WTC11 (cell line): ENCODE measurements around the gene MCCC2. TPM values are rescaled to one million over a fixed set of nuclear protein-coding genes. Genes with fewer than 3 reads are reported as not detected.
"Not testable (repeated sequence)": the region's sequence is repeated elsewhere in the genome, so short reads cannot be mapped to it uniquely, and the experiment has no call there.

Source experiments
- ATAC-seq: fragments of 200-7000 bp; cut with Tn5 transposase; 2 replicates; pipeline ENCODE4 v1.10.0; 2021; ENCODE audit warnings: mild to moderate bottlenecking, moderate library complexity
- CTCF ChIA-PET: fragments of 300-600 bp; sonication (Branson Sonifier 250); formaldehyde crosslinking; loops from one replicate; lab custom pipeline; 2021; ENCODE audit warnings: antibody characterized with exemption; lab: Charles Lee
- POLR2A ChIA-PET: fragments of 350-600 bp; sonication (Branson Sonifier 250); formaldehyde crosslinking; loops from one replicate; lab custom pipeline; 2021; ENCODE audit warnings: antibody characterized with exemption; lab: Charles Lee
- DNase-seq: peaks from one replicate; pipeline ENCODE4 v3.0.0; 2021; ENCODE audit warnings: low spot score
- H3K27ac Mint-ChIP-seq: 2 replicates; pipeline ENCODE4 v1.8.0; 2021; ENCODE audit warnings: mixed read lengths
- H3K27me3 Mint-ChIP-seq: 2 replicates; pipeline ENCODE4 v1.8.0; 2021; ENCODE audit warnings: low read depth, mild to moderate bottlenecking, moderate library complexity, mixed read lengths
- H3K36me3 Mint-ChIP-seq: 2 replicates; pipeline ENCODE4 v1.8.0; 2021; ENCODE audit warnings: mixed read lengths
- H3K4me1 Mint-ChIP-seq: 2 replicates; pipeline ENCODE4 v1.8.0; 2022; ENCODE audit warnings: mixed read lengths
- H3K4me3 Mint-ChIP-seq: 2 replicates; pipeline ENCODE4 v1.8.0; 2021; ENCODE audit warnings: mild to moderate bottlenecking, moderate library complexity, mixed read lengths
- H3K9me3 Mint-ChIP-seq: 2 replicates; pipeline ENCODE4 v1.8.0; 2021; ENCODE audit warnings: mixed read lengths
- FOXJ3 ChIP-seq: sonication (generic); formaldehyde crosslinking; IDR thresholded peaks from 2 replicates; pipeline ENCODE4 v1.9.0; 2021; ENCODE audit warnings: missing genetic modification reagents, mild to moderate bottlenecking, borderline replicate concordance
- FOXP1 ChIP-seq: sonication (generic); formaldehyde crosslinking; IDR thresholded peaks from 2 replicates; pipeline ENCODE4 v1.8.0; 2022; ENCODE audit warnings: missing genetic modification reagents, mild to moderate bottlenecking, moderate library complexity, borderline replicate concordance
- HMGA2 ChIP-seq: fragments of 250-450 bp; sonication (Bioruptor Pico); IDR thresholded peaks from 2 replicates; pipeline ENCODE4 v1.4.0; 2021; ENCODE audit warnings: mild to moderate bottlenecking, moderate library complexity
- JAZF1 ChIP-seq: fragments of 250-450 bp; sonication (Bioruptor Pico); IDR thresholded peaks from 2 replicates; pipeline ENCODE4 v1.9.0; 2021; ENCODE audit warnings: moderate library complexity, mild to moderate bottlenecking, inconsistent platforms
- MXD4 ChIP-seq: fragments of 250-450 bp; sonication (Bioruptor Pico); IDR thresholded peaks from 2 replicates; pipeline ENCODE4 v1.8.0; 2021; ENCODE audit warnings: mild to moderate bottlenecking, moderate library complexity, borderline replicate concordance
- NFYB ChIP-seq: sonication (generic); formaldehyde crosslinking; conservative IDR thresholded peaks from 2 replicates; pipeline ENCODE4 v1.8.0; 2022; ENCODE audit warnings: low read depth, missing genetic modification reagents
- PRRX2 ChIP-seq: fragments of 250-450 bp; sonication (Bioruptor Pico); IDR thresholded peaks from 2 replicates; pipeline ENCODE4 v1.8.0; 2021; ENCODE audit warnings: mild to moderate bottlenecking
- RELA ChIP-seq: sonication (generic); formaldehyde crosslinking; IDR thresholded peaks from 2 replicates; pipeline ENCODE4 v1.8.1; 2022; ENCODE audit warnings: missing genetic modification reagents, mild to moderate bottlenecking, borderline replicate concordance
- RORB ChIP-seq: fragments of 250-450 bp; sonication (Bioruptor Pico); IDR thresholded peaks from 2 replicates; pipeline ENCODE4 v1.9.0; 2021; ENCODE audit warnings: mild to moderate bottlenecking
- SP1 ChIP-seq: sonication (generic); formaldehyde crosslinking; conservative IDR thresholded peaks from 2 replicates; pipeline ENCODE4 v1.8.1; 2022; ENCODE audit warnings: missing genetic modification reagents
- ZNF219 ChIP-seq: sonication (generic); formaldehyde crosslinking; IDR thresholded peaks from 2 replicates; pipeline ENCODE4 v1.8.0; 2023; ENCODE audit warnings: missing genetic modification reagents, mild to moderate bottlenecking, borderline replicate concordance
- total RNA-seq: library from RNA; stranded (reverse); gene quantifications from 3 replicates; pipeline ENCODE4 v1.2.3, GENCODE V29; 2021
- TF ChIP-seq, protein P1 (sequence below): sonication (generic); formaldehyde crosslinking; IDR thresholded peaks from 2 replicates; pipeline ENCODE4 v1.8.1; 2023; ENCODE audit warnings: mild to moderate bottlenecking, missing genetic modification reagents
- TF ChIP-seq, protein P2 (sequence below): sonication (generic); formaldehyde crosslinking; IDR thresholded peaks from 2 replicates; pipeline ENCODE4 v1.8.0; 2022; ENCODE audit warnings: mild to moderate bottlenecking, missing genetic modification reagents
- TF ChIP-seq, protein P3 (sequence below): sonication (generic); formaldehyde crosslinking; conservative IDR thresholded peaks from 2 replicates; pipeline ENCODE4 v1.8.1; 2023; ENCODE audit warnings: mild to moderate bottlenecking, low read depth, missing genetic modification reagents, moderate library complexity
- TF ChIP-seq, protein P4 (sequence below): fragments of 250-450 bp; sonication (Bioruptor Pico); conservative IDR thresholded peaks from 2 replicates; pipeline ENCODE4 v1.9.0; 2021; ENCODE audit warnings: mild to moderate bottlenecking
- TF ChIP-seq, protein P5 (sequence below): sonication (generic); formaldehyde crosslinking; IDR thresholded peaks from 2 replicates; pipeline ENCODE4 v1.8.0; 2023; ENCODE audit warnings: mild to moderate bottlenecking, missing genetic modification reagents
- TF ChIP-seq, protein P6 (sequence below): fragments of 250-450 bp; sonication (Bioruptor Pico); IDR thresholded peaks from 2 replicates; pipeline ENCODE4 v1.9.0; 2021; ENCODE audit warnings: mild to moderate bottlenecking

MCCC2 gene
- total RNA-seq, 1 experiment from 2014 or later: 65.0 TPM

DNA sequence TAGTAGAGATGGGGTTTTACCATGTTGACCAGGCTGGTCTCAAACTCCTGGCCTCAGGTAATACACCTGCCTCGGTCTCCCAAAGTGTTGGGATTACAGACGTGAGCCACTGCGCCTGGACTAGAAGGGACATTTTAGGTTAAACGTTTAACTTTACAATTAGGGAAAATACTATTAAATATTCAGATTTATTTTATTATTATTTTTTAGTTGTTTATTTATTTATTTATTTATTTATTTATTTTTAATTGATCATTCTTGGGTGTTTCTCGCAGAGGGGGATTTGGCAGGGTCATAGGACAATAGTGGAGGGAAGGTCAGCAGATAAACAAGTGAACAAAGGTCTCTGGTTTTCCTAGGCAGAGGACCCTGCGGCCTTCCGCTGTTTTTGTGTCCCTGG is 36.3 kb upstream of the MCCC2 start:
- peaks cover 70% of the 10 kb centered on the region for H3K36me3 Mint-ChIP-seq
- not testable (repeated sequence) for H3K4me3 Mint-ChIP-seq, H3K4me1 Mint-ChIP-seq, DNase-seq, H3K27ac Mint-ChIP-seq
- TF ChIP-seq HMGA2: peak; percentile 91
- TF ChIP-seq, all 79 proteins: peak for 1; not testable (repeated sequence) for 78
- POLR2A ChIA-PET, ATAC-seq, H3K27me3 Mint-ChIP-seq, CTCF ChIA-PET, H3K9me3 Mint-ChIP-seq: not testable (repeated sequence)

DNA sequence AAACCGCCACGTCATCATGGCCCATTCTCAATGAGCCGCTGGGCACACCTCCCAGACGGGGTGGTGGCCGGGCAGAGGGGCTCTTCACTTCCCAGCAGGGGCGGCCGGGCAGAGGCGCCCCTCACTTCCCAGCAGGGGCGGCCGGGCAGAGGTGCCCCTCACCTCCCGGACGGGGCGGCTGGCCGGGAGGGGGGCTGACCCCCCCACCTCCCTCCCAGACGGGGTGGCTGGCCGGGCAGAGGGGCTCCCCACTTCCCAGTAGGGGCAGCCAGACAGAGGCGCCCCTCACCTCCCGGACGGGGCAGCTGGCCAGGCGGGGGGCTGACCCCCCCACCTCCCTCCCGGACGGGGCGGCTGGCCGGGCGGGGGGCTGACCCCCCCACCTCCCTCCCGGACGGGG is 35.6 kb upstream of the MCCC2 start:
- H3K27me3 Mint-ChIP-seq, POLR2A ChIA-PET, H3K27ac Mint-ChIP-seq, H3K4me1 Mint-ChIP-seq, ATAC-seq, DNase-seq, CTCF ChIA-PET, H3K9me3 Mint-ChIP-seq, H3K4me3 Mint-ChIP-seq: not testable (repeated sequence)
- H3K36me3 Mint-ChIP-seq: peaks cover 69% of the 10 kb centered on the region

DNA sequence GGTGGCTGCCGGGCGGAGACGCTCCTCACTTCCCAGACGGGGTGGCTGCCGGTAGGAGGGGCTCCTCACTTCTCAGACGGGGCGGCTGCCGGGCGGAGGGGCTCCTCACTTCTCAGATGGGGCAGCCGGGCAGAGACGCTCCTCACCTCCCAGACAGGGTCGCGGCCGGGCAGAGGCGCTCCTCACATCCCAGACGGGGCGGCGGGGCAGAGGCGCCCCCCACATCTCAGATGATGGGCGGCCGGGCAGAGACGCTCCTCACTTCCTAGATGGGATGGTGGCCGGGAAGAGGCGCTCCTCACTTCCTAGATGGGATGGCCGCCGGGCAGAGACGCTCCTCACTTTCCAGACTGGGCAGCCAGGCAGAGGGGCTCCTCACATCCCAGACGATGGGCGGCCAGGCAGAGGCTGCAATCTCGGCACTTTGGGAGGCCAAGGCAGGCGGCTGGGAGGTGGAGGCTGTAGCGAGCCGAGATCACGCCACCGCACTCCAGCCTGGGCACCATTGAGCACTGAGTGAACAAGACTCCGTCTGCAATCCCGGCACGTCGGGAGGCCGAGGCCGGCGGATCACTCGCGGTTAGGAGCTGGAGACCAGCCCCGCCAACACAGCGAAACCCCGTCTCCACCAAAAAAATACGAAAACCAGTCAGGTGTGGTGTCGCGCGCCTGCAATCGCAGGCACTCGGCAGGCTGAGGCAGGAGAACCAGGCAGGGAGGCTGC is 35.0 kb upstream of the MCCC2 start:
- CTCF ChIA-PET, H3K27me3 Mint-ChIP-seq, POLR2A ChIA-PET, DNase-seq, H3K27ac Mint-ChIP-seq, H3K4me3 Mint-ChIP-seq, ATAC-seq, H3K9me3 Mint-ChIP-seq, H3K4me1 Mint-ChIP-seq: not testable (repeated sequence)
- H3K36me3 Mint-ChIP-seq: peaks cover 70% of the 10 kb centered on the region

DNA sequence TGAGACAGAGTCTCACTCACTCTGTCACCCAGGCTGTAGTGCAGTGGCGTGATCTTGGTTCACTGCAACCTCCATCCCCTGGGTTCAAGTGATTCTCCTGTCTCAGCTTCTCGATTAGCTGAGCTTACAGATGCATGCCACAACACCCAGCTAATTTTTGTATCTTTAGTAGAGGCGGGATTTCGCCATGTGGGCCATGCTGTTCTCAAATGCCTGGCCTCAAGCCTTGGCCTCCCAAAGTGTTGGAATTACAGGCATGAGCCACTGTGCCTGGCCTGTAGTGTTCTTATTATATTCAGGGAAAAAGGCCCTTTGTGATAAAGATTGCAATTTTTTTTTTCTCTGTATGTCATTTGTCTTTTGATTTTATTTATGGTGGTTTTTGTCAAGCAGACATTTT is 24.0 kb upstream of the MCCC2 start:
- Mint-ChIP-seq H3K36me3 (peaks cover 36% of the 10 kb centered on the region), H3K27me3 (no peaks in the 10 kb centered on the region), H3K9me3 (no peaks in the 10 kb centered on the region), H3K4me3 (no peak overlapping the region), H3K27ac (no peak overlapping the region), H3K4me1 (no peaks in the 10 kb centered on the region)
- TF ChIP-seq, protein P1, sequence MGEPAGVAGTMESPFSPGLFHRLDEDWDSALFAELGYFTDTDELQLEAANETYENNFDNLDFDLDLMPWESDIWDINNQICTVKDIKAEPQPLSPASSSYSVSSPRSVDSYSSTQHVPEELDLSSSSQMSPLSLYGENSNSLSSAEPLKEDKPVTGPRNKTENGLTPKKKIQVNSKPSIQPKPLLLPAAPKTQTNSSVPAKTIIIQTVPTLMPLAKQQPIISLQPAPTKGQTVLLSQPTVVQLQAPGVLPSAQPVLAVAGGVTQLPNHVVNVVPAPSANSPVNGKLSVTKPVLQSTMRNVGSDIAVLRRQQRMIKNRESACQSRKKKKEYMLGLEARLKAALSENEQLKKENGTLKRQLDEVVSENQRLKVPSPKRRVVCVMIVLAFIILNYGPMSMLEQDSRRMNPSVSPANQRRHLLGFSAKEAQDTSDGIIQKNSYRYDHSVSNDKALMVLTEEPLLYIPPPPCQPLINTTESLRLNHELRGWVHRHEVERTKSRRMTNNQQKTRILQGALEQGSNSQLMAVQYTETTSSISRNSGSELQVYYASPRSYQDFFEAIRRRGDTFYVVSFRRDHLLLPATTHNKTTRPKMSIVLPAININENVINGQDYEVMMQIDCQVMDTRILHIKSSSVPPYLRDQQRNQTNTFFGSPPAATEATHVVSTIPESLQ (CRISPR knock-in tag): no peak
- no peak for TF ChIP-seq MXD4 (CRISPR knock-in tag)
- TF ChIP-seq, protein P2, sequence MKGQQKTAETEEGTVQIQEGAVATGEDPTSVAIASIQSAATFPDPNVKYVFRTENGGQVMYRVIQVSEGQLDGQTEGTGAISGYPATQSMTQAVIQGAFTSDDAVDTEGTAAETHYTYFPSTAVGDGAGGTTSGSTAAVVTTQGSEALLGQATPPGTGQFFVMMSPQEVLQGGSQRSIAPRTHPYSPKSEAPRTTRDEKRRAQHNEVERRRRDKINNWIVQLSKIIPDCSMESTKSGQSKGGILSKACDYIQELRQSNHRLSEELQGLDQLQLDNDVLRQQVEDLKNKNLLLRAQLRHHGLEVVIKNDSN: no peak
- no peak for TF ChIP-seq FOXP1 (CRISPR knock-in tag)
- TF ChIP-seq, protein P3, sequence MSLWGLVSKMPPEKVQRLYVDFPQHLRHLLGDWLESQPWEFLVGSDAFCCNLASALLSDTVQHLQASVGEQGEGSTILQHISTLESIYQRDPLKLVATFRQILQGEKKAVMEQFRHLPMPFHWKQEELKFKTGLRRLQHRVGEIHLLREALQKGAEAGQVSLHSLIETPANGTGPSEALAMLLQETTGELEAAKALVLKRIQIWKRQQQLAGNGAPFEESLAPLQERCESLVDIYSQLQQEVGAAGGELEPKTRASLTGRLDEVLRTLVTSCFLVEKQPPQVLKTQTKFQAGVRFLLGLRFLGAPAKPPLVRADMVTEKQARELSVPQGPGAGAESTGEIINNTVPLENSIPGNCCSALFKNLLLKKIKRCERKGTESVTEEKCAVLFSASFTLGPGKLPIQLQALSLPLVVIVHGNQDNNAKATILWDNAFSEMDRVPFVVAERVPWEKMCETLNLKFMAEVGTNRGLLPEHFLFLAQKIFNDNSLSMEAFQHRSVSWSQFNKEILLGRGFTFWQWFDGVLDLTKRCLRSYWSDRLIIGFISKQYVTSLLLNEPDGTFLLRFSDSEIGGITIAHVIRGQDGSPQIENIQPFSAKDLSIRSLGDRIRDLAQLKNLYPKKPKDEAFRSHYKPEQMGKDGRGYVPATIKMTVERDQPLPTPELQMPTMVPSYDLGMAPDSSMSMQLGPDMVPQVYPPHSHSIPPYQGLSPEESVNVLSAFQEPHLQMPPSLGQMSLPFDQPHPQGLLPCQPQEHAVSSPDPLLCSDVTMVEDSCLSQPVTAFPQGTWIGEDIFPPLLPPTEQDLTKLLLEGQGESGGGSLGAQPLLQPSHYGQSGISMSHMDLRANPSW: no peak
- TF ChIP-seq, protein P4, sequence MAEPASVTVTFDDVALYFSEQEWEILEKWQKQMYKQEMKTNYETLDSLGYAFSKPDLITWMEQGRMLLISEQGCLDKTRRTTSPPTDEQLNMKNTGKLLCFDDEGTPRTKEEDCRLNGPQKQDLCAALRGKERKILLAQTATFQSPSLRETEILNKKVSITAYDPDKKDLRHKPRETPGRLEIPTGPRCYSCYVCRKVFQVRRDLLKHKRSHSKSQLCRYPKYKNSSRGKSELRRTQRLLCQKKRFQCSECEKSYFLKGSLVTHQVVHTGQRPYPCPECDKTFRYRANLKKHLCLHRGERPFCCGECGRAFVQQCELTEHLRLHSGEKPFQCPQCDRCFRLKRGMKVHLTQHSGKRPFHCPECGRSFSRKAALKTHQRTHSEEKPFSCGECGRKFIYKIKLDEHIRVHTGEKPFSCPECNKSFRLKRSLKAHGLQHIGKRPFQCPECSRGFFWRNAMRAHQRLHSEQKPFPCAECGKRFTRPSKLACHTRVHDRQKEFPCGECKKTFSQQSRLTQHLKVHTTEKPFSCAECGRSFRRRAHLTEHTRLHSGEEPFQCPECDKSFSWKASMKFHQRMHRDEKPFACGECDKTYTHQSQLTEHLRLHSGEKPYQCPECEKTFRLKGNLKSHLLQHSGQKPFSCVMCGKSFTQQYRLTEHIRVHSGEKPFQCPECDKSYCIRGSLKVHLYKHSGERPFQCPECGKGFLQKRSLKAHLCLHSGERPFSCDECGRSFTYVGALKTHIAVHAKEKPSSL (CRISPR knock-in tag): no peak
- no peak for TF ChIP-seq ZNF219 (CRISPR knock-in tag)
- TF ChIP-seq RORB (CRISPR knock-in tag): no peak
- no peak for TF ChIP-seq PRRX2 (CRISPR knock-in tag)
- TF ChIP-seq, protein P5, sequence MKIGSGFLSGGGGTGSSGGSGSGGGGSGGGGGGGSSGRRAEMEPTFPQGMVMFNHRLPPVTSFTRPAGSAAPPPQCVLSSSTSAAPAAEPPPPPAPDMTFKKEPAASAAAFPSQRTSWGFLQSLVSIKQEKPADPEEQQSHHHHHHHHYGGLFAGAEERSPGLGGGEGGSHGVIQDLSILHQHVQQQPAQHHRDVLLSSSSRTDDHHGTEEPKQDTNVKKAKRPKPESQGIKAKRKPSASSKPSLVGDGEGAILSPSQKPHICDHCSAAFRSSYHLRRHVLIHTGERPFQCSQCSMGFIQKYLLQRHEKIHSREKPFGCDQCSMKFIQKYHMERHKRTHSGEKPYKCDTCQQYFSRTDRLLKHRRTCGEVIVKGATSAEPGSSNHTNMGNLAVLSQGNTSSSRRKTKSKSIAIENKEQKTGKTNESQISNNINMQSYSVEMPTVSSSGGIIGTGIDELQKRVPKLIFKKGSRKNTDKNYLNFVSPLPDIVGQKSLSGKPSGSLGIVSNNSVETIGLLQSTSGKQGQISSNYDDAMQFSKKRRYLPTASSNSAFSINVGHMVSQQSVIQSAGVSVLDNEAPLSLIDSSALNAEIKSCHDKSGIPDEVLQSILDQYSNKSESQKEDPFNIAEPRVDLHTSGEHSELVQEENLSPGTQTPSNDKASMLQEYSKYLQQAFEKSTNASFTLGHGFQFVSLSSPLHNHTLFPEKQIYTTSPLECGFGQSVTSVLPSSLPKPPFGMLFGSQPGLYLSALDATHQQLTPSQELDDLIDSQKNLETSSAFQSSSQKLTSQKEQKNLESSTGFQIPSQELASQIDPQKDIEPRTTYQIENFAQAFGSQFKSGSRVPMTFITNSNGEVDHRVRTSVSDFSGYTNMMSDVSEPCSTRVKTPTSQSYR (CRISPR knock-in tag): no peak
- TF ChIP-seq FOXJ3: no peak
- TF ChIP-seq, protein P6, sequence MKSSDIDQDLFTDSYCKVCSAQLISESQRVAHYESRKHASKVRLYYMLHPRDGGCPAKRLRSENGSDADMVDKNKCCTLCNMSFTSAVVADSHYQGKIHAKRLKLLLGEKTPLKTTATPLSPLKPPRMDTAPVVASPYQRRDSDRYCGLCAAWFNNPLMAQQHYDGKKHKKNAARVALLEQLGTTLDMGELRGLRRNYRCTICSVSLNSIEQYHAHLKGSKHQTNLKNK: no peak
- no peak for TF ChIP-seq NFYB (CRISPR knock-in tag)
- no peak for TF ChIP-seq JAZF1 (CRISPR knock-in tag)
- TF ChIP-seq RELA (CRISPR knock-in tag): no peak
- no peak for TF ChIP-seq SP1
- no peak for ATAC-seq
- ChIA-PET CTCF (interaction anchor here (1.0 kb wide), 1 partner anchor 38 kb away, joined by 5 read pairs; no protein-coding TSS in a partner anchor), POLR2A (no interaction called here)
- DNase-seq: no peak
